DOHH2 (cell line): ENCODE data around the gene CHKB.

ENCODE experiments used
- EZH2phosphoT487 ChIP-seq: fragments of 200-600 bp; sonication (generic); IDR thresholded peaks from 2 replicates; pipeline ENCODE4 v1.6.1; 2017; ENCODE audit warnings: borderline replicate concordance, mild to moderate bottlenecking, antibody characterized with exemption, low read length, moderate library complexity, mixed read lengths
- TF ChIP-seq, protein P1 (sequence below): fragments of 200-600 bp; sonication (generic); IDR thresholded peaks from one replicate; pipeline ENCODE4 v1.5.1; 2014; ENCODE audit warnings: antibody characterized with exemption, mild to moderate bottlenecking, low read depth, low read length; ENCODE audit not compliant: poor library complexity, severe bottlenecking

DNA sequence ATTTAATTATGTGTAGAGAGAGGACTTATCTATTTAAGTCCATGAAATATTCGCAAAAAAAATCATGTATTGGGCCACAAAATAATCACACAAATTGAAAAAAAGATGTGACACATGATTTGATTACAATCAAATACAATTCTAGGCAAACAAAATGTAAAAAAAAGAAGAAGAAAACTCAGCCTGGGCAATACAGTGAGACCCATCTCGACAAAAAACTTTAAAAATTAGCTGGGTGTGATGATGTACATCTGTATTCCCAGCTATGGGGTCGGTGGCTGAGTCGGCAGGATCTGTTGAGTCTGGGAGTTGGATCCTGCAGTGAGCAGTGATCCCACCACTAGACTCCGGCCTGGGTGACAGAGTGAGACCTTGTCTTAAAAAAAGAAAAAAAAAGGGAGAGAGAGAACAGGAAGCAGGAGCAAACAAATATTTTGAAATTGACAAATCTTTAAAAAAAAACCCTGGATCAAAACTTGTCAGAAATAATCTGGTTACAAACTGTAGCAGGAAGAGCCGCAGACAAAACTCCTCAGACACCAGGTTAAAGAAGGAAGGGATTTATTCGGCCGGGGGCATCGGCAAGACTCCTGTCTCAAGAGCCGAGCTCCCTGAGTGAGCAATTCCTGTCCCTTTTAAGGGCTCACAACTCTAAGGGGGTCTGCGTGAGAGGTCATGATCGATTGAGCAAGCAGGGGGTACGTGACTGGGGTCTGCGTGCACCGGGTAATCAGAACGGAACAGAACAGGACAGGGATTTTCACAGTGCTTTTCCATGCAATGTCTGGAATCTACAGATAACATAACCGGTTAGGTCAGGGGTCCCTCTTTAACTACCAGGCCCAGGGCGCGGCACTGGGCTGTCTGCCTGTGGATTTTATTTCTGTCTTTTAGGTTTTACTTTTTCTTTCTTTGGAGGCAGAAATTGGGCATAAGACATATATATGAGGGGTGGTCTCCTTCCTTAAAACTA, 49.5 kb downstream of the CHKB start:
- no peak for TF ChIP-seq EZH2phosphoT487
- TF ChIP-seq, protein P1, sequence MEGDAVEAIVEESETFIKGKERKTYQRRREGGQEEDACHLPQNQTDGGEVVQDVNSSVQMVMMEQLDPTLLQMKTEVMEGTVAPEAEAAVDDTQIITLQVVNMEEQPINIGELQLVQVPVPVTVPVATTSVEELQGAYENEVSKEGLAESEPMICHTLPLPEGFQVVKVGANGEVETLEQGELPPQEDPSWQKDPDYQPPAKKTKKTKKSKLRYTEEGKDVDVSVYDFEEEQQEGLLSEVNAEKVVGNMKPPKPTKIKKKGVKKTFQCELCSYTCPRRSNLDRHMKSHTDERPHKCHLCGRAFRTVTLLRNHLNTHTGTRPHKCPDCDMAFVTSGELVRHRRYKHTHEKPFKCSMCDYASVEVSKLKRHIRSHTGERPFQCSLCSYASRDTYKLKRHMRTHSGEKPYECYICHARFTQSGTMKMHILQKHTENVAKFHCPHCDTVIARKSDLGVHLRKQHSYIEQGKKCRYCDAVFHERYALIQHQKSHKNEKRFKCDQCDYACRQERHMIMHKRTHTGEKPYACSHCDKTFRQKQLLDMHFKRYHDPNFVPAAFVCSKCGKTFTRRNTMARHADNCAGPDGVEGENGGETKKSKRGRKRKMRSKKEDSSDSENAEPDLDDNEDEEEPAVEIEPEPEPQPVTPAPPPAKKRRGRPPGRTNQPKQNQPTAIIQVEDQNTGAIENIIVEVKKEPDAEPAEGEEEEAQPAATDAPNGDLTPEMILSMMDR, result no peak
